ENCODE data around the gene FOXL2NB.

The FOXL2NB gene

DNA sequence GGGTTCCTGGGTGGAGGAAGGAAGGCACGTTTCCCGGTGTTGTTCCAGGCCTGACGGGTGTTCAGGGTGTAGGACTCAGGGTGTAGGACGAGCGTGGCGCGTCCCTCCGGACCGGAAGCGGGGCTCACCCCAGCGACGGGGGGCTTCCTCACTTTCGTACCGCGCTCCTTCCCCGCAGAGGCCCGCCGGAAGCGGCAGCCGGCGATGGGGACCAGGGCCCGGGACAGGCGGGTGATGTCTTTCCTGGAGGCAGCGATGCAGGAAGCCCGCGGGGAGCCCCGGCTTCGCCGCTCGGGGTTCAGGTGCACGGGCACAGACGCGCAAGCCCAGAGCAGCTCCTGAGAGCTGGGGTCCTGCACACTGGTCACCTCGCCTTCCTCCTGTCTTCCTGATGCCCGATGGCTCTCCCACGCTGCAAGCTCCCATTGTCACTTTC is 13.4 kb downstream of the FOXL2NB start:
- no peak for DNase-seq (ENCODE audit: low read depth)
- TF ChIP-seq, protein P1, sequence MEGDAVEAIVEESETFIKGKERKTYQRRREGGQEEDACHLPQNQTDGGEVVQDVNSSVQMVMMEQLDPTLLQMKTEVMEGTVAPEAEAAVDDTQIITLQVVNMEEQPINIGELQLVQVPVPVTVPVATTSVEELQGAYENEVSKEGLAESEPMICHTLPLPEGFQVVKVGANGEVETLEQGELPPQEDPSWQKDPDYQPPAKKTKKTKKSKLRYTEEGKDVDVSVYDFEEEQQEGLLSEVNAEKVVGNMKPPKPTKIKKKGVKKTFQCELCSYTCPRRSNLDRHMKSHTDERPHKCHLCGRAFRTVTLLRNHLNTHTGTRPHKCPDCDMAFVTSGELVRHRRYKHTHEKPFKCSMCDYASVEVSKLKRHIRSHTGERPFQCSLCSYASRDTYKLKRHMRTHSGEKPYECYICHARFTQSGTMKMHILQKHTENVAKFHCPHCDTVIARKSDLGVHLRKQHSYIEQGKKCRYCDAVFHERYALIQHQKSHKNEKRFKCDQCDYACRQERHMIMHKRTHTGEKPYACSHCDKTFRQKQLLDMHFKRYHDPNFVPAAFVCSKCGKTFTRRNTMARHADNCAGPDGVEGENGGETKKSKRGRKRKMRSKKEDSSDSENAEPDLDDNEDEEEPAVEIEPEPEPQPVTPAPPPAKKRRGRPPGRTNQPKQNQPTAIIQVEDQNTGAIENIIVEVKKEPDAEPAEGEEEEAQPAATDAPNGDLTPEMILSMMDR (IDR thresholded peaks at IDR 0.05; ENCODE audit: low read depth, low read length, missing control alignments) = no peak
- no peak overlapping the region for H3K4me3 ChIP-seq (ENCODE audit: low read depth, low read length)

DNA sequence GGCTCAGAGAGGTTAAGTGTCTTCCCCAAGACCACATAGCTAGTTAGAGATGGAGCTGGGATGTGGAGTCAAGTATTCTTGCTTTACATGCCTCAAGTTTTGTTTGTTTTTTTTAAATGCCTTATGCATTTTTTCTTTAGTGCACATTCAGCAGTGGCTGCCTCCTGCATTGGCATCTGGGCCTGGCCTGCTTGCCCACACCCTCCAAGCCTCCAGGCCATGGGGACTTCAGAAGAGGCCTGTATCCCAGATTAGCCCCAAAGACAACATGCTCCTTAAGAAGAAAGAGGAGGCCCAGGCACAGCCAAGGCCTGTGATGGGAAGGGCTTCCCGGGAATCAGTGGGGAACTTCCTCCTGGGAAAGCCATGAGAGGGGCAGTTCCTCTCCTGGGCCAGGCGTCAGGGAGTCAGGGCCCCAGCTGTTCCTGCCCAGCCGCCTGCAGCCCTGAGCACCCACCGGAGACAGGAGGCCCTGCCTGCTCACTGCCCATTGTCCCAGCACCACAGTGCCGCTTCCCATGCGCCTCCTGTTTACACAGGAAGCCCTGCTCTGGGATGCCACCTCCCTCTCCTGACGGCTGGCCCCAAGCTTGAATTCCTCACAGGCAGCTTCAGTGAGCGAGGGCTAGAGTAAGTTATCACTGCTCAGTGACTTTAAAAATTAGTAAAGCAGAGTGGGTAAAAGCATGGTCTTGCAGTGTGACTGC is 16.0 kb downstream of the FOXL2NB start:
- H3K4me3 ChIP-seq (ENCODE audit: low read depth, low read length) = no peak overlapping the region
- DNase-seq (ENCODE audit: low read depth) = no peak

DNA sequence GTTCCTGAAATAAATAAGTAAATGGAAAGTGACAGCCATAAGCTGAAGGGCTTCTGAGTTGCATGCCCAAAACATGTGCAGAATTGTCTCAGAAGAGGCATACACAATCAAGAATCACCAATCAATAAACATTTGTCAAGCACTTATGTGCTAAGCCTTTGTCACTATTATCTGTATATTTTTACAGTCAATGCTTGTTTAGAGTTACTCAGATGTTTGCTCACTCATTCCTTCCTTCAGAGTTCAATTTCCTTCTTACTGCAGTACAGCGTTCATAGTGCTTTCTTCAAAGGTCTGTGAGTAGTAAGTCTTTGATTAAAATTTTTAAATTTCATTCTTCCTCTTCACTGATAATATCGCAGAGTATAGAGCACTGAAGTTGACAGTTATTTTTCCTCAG is 17.2 kb downstream of the FOXL2NB start:
- TF ChIP-seq, protein P1 (IDR thresholded peaks at IDR 0.05; ENCODE audit: low read depth, low read length, missing control alignments) = no peak
- DNase-seq (ENCODE audit: low read depth) = no peak

More for the DNA sequence above, 16.0 kb downstream of the FOXL2NB start:
- TF ChIP-seq, protein P1 (IDR thresholded peaks at IDR 0.05; ENCODE audit: low read depth, low read length, missing control alignments) = no peak

DNA sequence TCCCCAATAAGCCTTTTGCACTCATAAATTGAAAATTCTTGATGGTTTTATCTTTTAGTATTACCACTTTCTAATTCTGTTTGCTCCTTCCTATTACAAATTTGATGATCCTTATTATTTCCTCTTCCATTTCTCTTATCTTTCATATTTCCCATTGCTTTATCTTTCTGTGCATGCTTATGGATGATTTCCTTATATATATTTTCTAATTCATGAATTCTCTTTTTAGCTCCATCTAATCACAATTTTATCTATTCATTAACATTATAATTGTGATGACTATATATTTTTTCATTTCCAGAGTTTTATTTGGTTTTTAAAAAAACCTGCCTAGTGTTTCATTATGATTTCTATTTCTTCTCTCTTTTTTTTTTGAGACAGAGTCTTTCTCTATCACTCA is 17.9 kb downstream of the FOXL2NB start:
- no peak overlapping the region for H3K4me3 ChIP-seq (ENCODE audit: low read depth, low read length)
- TF ChIP-seq, protein P1 (IDR thresholded peaks at IDR 0.05; ENCODE audit: low read depth, low read length, missing control alignments) = no peak
- no peak for DNase-seq (ENCODE audit: low read depth)

More for the DNA sequence above, 17.2 kb downstream of the FOXL2NB start:
- no peak overlapping the region for H3K4me3 ChIP-seq (ENCODE audit: low read depth, low read length)

DNA sequence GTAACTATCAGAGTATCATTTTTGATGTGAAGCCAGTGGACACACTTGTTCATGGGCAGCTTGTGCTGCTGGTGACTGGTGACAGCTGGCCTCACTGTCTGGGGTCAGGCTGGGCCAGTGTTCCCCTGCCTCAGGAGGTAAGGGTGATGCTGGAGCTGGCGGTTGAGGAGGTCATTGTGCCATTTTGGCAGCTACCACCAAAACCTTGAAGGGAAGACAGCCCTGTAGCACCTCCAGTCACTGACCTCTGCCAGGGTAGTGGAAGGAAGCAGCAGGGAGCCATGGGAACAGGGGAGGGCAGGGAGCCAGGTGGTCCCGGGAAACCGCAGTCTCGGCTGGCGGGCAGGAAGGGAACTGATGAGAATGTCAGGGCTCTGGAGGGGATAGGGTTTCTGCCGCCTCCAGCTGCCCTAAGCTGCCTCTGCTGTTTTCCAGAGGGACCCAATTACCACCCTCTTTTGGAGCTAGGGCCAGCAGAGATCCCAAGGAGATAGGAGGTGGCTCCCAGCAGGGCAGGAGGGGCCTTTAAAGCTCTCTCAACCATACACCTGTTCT is 24.8 kb downstream of the FOXL2NB start:
- H3K4me3 ChIP-seq (ENCODE audit: low read depth, low read length) = no peak overlapping the region
- DNase-seq (ENCODE audit: low read depth) = no peak
- TF ChIP-seq, protein P1 (IDR thresholded peaks at IDR 0.05; ENCODE audit: low read depth, low read length, missing control alignments) = no peak

DNA sequence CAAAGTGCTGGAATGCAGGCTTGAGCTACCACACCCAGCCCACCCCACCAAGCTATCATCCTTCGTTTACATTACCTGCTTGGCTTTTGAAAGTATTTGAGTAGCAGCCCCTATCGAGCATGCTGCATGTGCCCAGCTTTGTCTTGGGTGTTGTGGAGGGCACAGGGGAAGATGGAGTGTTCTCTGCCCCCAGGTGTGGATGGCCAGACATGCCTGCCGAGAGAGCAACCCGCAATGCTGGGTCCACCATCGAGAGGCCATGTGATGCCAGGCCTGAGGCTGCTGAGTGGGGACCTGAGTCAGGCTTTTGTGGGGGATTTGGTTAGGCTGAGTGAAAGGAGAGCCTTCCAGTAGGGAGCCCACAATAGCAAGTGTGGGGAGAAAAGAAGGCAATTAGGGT is 25.9 kb downstream of the FOXL2NB start:
- no peak overlapping the region for H3K4me3 ChIP-seq (ENCODE audit: low read depth, low read length)
- TF ChIP-seq, protein P1 (IDR thresholded peaks at IDR 0.05; ENCODE audit: low read depth, low read length, missing control alignments) = no peak
- DNase-seq (ENCODE audit: low read depth) = no peak

DNA sequence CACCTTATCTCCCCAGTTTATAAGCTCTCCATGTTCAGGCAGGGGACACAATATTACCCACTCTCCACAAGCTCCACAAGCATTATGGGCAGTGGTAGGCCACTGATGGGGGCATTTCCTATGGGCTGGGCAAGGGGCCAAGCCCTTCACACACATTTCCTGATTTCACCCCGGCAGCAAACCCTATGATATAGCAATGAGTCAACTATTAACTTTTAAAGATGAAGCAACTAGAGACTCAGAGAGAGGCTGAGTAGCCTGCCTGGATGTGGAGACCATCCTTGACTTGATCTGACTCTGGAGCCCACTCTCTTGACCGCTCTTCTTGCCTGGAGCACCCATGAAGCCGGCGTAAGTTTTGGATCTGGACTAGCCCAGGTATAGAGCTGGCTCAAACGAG is 27.4 kb downstream of the FOXL2NB start:
- no peak overlapping the region for H3K4me3 ChIP-seq (ENCODE audit: low read depth, low read length)
- no peak for DNase-seq (ENCODE audit: low read depth)
- TF ChIP-seq, protein P1 (IDR thresholded peaks at IDR 0.05; ENCODE audit: low read depth, low read length, missing control alignments) = no peak

All from GM12864 (cell line).